ENCODE results near the gene NEK7.

The NEK7 gene

DNA sequence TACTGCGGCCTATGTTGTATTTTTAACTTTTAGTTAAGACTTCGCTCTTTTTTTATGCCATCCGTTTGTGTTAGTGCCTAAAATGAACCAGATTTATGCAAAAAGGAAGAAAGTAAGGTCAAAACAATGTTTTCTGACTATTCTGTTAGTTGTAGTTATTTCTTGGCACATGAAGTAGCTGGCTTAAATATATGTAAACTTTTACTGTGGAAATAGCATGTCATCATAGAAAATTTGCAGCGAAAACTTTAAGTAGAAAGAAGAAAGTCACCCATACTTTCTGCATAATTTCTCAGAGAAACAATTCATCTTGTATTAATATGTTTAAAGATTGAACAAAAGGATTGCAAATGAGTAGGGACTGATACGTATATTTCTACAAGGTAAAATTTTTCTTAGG is 106.4 kb downstream of the NEK7 start:
- no peak for DNase-seq

DNA sequence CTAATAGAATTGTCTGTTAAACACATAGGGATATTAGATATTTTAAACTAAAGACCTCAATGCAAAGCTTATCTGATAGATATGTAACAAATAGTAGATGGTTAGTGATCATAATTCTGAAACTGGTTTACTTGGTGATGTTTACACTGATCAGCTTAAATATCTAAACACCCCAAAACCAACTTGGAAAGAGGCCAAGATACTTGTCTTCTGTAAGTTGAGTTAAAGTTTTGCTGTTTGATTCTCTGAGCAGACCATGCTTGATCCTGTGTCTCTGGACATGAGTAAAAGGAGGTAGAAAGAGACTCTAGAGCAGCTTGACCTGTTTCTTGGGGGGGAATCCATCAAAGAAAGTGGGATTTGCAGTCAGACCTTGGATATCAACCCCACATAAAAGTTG is 107.5 kb downstream of the NEK7 start:
- no peak for DNase-seq

DNA sequence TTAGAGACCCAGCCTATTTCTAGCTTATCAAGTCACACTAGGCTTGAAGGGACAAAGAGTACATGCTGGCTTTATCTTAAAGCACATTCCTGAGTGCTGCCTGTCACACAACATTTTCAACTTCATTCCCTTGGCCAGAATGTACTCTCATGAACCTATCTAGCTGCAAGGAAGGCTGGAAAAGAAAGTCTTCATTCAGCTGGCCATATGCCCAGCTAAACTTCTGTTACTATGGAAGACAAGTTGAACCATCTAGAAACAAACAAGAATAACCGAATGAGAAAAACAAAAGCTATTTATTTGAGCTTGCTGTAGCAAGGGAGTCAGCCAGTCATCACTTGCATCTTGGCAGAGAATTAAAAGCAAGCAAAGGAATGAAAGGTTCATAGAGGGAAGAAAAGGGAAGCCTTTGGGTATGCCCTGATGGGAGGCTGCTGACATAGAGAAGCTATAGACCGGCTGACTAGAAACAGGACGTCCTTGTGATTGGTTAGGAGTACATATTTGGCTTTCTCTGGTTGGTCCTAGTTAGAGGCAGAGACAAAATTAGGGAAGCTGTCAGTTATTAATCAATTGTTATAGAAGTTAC is 108.4 kb downstream of the NEK7 start:
- no peak for DNase-seq

DNA sequence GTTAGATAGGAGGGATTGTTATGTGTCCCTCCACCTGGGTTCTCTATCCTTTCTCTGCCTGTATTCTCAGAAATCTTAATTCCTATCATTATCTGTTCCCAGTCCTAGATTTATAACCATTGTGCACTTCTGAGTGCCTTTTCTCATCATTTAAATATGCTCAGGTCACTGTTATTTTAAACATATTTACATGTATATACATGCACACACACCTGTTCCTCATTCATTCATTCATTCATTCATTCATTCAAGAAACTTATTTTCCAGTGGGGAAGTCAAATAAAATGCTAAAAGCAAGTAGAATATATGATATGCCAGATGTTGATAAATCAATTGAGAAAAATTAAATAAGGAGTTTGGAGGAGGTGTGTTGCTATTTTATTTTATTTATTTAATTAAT is 110.3 kb downstream of the NEK7 start:
- DNase-seq: no peak

DNA sequence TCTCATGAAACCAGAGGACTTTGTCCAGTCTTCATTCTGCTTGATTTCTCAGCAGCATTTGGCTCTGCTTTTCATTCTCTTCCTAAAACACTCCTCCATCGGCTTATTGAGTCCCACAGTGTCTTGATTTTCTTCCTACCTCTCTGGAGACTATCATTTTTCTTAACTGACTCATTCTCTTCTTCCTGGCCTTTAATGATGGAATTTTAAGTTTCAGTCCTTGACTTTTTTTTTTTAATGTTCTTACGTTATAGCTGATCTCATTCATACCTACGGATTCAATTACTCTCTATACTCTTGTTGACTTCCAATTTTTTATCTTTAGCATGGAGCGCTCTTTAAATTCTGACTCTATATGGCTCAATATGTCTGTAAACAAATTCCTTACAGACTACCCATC is 111.1 kb downstream of the NEK7 start:
- DNase-seq: no peak

DNA sequence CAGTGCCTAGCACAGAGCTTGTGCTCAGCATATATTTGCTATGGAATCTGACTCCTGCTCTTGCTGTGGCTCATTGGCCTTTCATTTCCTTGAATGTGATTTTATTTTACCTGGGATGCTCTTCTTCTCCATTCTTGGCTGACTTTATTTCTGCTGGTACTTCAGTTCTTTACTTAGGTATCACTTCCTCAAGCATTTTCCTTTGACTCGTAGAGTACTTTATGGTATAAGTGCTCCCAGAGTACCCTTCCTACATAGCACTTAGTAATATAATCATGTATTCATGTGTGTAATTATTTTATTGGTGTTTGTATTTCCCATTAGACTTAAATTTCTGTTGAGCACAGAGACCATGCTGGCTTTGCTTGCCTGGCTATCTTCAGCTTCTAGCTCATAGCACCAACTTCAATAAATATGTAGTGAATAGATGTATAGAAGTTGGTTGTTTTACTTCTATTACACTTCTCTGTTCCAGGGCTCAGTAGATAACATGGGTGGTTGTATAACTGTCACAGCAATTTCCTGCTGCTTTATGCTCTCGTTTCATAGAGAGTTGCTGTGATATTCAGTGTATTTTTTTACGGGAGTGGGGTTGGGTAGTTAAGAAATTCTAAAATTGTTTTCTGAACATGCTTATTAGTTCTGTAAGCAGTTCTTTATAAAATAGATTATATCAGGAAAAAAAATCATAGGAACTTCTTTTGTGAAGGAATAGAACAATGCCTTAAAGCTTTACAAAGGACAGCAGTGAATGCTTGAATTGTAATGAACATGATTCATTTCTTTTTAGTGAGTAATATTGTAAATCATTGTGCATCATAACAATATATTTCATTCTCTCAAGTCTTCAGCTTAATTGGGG is 112.2 kb downstream of the NEK7 start:
- no peak for DNase-seq

DNA sequence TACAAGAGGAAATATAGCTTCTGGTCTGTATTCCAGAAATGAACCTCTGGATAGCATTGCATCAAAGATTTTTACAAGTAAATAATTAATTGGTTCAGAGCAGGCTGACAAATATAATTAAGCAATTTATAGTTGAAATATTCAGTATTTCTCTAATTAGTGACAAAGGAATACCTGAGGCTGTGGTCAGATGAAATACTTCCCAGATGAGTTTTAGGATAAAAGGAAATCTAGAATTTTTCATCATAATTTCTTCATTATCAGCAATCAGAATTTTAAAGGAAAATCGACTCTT is 112.8 kb downstream of the NEK7 start:
- DNase-seq: no peak

DNA sequence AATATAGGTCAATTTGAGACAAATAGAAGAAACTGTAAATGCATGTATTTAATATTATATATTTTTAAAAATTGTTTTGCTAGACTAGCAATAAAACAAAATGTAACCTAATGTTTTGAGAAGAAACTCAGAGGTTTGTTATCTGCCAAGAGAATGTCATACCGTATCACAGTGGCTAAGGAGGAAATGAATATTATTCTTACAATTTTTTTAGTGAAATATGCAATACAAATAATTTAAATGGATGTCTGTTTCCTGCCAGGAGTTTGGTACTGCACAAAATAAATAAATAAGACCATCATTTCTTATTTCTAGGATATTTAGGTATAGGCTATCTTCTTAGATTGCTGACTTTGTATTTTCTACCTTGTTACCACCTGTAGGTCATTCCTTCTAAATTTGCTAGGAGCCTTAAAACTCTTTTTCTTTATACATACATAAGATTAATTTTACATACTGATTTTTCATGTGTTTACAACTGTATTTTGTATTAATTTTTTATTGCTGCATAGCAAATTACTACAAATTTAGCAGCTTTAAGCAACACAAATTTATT is 113.6 kb downstream of the NEK7 start:
- no peak for DNase-seq

DNA sequence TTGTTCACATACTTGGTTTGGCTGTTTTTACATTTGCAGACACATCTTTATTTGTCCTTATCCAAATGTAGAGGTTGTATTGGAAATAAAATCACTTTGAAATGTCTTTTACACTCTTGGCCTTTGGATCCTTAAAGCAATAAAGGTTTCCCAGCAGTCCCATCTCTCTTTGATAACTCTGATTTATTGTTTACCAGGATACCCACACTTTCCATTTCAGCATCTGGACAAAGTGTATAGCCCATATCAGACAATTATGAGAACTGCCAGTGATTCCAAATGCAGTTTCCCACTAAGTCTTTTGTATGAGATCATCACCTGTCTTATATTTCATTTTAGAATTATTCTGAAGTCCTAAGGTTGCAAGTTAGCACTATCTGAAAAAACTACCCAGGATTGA is 114.7 kb downstream of the NEK7 start:
- no peak for DNase-seq

DNA sequence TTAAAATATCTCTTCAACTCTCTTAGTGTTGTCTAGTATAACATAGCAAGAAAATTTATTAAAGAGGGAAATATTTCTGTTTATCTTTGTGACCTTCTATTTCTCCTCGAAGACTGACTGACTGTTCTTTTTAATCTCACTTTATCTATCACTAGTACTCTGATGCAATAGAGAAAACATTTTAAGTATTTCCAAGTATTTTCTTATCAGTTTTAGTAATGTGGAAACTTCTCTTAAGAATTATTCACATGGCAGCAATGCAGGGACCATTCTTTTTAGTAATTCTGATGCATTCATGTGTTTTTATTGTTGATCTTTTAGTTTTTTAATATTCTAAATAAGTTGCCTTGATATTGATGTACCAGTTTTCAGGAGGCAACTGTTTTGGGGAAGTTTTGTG is 115.7 kb downstream of the NEK7 start:
- no peak for DNase-seq

DNA sequence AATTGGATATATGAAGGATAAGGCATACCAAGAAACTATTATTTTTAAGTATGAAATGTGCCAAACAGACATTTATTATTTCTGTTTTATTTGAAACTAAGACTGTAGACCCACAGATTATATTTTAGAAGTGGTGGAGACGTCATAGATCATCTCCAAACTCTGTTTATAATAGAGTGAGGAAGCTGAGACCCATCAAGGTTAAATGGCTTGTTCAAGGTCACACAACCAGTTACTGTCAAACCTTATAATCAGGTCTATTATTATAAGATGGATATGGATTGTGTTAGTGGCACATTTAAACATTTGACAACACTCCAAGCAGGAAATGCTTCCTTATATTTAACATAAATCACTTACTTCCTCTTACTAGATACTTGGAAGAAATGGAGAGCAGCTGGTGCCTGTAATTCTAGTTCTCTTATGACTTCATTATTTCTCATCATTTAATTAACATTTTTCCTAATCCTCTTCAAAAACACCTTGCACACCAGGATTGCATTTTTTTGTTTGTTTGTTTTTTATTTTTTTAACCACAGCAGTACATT is 117.0 kb downstream of the NEK7 start:
- DNase-seq: peak in 1 of 3 donors; percentile 17

DNA sequence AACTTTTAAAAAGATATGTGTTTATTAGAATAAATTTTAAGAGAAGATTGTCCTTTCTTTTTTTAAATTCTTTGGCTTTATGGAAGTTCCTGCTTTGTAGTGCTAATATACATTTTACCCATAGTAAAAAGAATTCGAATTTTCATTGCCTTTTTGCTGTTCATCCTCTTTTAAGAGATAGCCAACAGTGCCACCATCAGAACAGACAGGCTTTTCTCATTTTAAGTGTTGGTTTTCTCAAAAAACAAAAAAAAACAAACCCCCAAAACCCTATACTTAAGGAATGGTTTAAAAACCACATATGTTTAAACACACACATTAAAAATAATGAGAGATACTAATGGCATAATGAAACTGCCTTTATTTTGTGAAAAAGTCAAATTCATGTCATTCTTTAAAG is 118.8 kb downstream of the NEK7 start:
- no peak for DNase-seq

DNA sequence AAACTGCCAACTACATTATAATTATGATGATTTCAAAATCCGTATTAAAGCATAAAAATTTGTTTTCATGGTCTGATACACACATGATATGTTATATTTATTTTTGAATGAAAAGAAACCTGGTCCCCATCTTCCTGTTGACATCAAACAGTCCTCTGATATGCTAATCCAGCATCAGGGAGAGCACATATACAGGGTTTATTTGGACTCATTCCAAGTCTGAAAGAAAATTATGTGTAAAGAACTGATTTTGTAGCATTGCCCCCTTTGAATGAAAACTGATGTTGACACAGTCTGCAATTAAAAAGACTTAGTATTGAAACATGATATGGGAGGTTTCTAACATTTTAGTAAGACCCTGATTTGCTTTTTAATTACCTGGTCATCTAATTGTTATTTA is 119.4 kb downstream of the NEK7 start:
- no peak for DNase-seq

DNA sequence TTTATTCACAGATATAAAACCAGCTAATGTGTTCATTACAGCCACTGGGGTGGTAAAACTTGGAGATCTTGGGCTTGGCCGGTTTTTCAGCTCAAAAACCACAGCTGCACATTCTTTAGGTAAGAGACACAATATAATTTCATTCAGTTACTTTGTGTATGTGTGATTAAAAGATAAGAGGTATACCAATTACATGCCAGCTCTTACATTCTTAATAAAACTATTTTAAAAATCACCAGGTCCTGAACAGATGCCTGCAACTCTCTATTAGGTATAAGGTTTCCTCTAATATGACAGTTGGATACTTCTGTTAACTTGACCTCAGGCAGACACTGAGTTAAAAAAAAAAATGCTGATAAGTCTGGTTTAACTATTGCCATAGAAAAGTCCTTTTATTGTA is 122.1 kb downstream of the NEK7 start:
- DNase-seq: no peak

DNA sequence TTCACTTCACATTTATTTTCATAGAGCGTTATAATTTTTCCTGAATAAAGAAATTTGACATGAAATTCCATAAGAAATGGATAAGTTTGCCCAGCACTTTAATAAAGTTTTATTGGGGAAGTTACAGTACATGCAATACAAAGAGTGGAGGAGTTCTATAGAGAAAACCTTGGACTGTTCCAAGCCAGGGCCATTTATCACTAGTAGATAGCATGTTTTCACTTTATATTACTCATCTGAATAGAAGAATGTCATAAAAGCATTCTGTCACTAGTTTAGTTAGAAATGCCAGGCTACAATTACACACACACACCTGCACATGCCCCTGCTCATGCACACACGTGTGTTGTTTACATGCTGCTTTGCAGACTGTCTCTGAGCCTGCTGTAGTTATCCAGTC is 123.3 kb downstream of the NEK7 start:
- DNase-seq: no peak

DNA sequence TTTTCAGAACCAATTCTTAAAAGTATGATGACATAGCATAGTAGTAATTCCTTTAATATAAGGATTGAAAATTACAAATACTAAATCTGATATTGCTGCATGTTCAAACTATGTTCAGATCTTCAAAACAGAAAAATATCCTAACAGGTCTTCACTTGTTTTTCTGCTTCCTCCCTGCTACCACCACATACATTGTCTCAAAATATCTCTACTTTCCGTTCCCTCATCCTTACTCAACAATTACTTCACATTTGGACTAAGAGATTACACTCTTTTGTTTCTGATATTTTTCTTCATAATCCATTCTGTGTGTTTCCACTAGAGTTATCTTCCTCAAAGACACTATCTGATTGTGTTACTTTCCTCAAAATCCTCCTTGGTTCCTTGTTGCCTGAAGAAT is 125.1 kb downstream of the NEK7 start:
- DNase-seq: no peak

DNA sequence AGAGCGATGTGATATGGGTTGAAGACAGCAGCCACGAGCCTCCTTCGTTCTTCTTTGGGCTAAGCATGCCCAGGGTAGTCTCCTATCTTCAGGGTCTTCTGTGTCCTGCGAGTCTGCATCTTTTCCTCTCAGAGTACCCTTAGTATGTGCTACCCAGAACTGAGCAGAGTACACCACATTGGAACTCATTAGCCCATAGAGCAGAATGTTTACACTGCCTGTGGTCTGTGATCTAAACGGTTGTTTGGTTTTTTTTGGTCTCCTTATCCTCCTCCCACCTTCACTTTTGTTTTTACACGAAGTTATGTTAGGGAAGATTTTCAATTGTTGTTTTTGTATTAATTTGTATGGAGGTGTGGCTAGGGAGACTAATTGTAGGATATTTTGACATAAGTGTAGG is 126.4 kb downstream of the NEK7 start:
- no peak for DNase-seq

DNA sequence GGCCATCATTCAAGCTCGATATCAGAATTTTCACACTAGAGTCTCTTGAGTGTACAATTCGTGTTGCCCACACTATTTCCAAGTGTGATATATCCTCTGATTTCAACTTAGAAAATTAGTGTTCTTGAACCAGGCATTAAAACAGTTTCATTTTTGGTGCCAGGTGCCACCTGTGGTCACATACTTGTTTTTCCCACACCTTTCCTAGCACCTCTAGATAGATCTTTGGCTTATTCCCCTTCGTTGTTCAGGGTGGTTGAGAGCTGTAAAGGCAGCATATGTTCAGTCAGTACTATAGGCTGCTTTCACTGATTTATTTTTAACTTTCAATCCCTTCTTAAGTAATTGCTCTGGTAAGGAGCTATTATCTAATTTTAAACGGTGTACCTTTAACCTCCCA is 131.1 kb downstream of the NEK7 start:
- no peak for DNase-seq

DNA sequence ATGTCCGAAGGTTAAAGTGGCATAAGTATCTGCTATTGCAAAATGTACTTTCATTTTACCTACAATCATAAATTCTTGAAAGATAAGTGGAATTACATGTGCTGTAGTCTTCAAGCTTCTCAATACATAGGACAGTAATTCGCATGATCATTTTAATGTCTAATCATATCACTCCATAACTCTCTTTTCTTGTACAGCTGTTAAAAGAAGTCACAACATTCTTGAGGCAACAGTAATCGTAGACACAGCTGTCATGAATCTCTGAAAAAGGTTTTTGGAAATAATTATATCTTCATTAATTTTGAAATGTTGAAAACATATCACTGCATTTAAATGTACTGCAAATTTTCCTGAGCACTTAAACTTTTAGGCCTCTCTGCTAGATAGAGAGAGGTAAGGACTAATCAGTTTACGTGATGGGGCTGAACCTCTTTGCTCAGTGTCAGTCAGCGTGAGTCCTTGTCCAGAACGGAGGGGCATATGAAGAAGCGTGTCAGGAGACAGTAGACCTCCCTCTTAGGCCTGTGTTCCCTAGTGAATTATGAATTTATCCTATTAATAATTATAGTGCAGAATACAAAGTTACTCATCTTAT is 133.4 kb downstream of the NEK7 start:
- DNase-seq: no peak

DNA sequence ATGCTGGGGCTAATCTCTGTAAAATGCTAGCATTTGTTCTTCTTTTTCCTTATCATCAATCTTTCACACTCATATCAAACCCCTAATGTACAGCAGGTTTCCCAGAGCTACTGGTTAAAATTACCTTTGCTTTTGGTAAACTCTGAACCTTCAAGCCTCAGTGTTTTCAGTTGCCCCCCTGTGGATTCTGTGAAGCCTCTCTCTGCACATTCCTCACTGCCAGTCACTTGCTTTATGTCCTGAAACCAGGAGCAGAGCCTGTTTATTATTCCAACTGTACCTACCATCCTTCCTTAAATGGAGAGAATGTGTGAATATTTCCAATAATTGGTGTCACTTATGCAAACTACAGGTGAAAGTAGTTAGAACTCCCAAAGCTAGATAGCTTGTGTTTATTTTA is 134.2 kb downstream of the NEK7 start:
- no peak for DNase-seq

DNA sequence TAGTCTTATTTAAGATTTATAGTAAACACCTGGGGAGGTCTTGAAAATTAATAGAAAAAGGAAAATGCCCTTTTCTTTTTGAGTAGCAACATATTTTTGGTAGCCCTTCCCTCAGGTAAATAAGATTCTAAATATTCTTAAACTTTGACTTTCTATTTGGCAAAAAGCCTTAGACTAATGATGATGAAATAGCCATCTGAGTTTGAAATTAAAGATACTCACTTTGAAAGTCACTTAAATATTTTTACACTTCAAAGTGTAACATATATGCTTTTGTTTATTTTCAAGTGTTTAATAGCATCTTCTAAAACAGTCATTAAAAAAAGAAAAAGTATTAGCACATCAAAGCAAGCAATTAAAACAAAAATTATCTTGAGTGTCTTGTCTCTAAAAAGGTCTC is 135.1 kb downstream of the NEK7 start:
- no peak for DNase-seq

DNA sequence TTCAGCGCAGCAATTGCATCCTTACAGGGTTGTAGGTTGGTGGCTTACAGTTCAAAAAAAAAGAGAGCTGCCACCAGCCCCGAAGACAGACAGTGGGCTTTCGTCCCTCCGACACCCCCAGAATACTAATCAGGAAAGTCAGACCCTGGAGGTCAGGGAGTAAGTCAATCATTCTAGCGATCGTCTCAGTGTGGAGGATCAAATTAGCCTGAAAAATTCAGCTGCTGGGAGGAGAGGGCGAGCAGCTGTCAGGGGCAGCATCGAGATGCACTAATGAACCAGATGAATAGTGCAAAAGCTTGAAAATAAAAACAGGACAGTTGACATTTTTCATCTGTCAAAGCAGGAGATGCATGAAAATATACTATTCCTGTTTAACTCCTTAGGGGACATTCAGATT is 138.4 kb downstream of the NEK7 start:
- DNase-seq: no peak

DNA sequence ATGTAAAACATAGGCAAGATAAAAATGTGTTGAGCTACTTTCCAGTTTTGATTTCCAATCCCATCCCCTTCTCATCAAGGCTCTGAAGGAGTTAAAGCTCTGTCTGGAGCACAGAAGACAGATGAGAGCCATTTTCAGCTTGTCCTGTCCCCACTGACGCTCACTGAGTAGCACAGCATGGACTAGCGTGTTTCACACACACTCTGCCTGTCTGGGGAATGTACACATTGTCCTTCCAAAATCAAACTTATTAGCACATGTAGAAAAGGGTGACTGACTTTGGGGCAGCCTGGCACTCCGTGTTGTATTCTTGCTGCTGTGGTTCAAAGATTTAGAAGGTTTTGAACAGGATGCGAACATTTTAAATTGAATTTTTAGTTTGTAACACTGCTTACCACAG is 139.2 kb downstream of the NEK7 start:
- no peak for DNase-seq

DNA sequence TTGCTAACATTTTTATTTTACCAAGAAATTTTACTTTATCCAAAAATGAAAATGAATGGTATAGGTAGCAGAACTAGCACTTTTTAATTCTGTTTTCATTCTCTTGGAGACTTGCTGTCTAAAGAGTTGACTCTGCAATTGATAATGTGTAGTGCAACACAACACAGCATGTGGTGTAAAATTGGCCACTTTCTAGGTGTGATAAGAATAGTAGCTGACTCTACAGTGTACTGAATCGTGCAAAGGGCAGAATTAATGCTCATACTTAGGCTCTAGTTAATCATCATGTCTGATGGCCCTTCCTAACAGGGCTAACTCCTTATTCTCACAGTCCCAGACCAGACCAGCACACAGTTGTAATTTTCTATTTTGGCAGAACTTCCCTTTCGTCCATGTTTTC is 140.5 kb downstream of the NEK7 start:
- DNase-seq: no peak
